ENCODE data around the gene CCDC88B.

CCDC88B gene

GRCh38 chr11:64372802-64373597 lies 33.0 kb downstream of the CCDC88B start (continued):
- TF ChIP-seq WT1 (tag by site-specific recombination; IDR thresholded peaks at IDR 0.05) (no peak), ZSCAN5A (tag by site-specific recombination; IDR thresholded peaks at IDR 0.05) (no peak), ZNF501 (tag by site-specific recombination; IDR thresholded peaks at IDR 0.05) (no peak), ZNF623 (tag by site-specific recombination; IDR thresholded peaks at IDR 0.05) (no peak)

- ChIA-PET POLR2A (interaction anchor here (1.2 kb wide), 1 partner anchor 56 kb away, joined by 4 read pairs; the partner anchor contains the start of gene PRDX5), CTCF (interaction anchor here (1.1 to 1.7 kb wide), 2 partner anchors 76 to 123 kb away, joined by 3 to 5 read pairs; partner anchors contain the start of gene PLCB3)
- H3K36me3 ChIP-seq (ENCODE audit: control insufficient read depth in 2 of 2, insufficient read depth in 1 of 2, low read length in 2 of 2): peaks cover 0 to 11% of the 10 kb centered on the region in 2 experiments; a peak in 1 of 3 replicates
- no peak for TF ChIP-seq ZNF426 (tag by site-specific recombination; IDR thresholded peaks at IDR 0.05)
- TF ChIP-seq ZNF558 (tag by site-specific recombination; IDR thresholded peaks at IDR 0.05): no peak
- no peak for TF ChIP-seq ZNF292 (tag by site-specific recombination; IDR thresholded peaks at IDR 0.05; ENCODE audit: borderline replicate concordance, low read depth)
- no peak for TF ChIP-seq SP2 (tag by site-specific recombination; IDR thresholded peaks at IDR 0.05)
- no peak for TF ChIP-seq BCL6B (tag by site-specific recombination; IDR thresholded peaks at IDR 0.05)
- TF ChIP-seq ZNF239 (tag by site-specific recombination; IDR thresholded peaks at IDR 0.05): no peak
- no peak for TF ChIP-seq ZNF433 (tag by site-specific recombination; IDR thresholded peaks at IDR 0.05; ENCODE audit: low read depth)
- no peak for TF ChIP-seq ATF2 (tag by site-specific recombination; IDR thresholded peaks at IDR 0.05; ENCODE audit: low read depth)
- no peak for TF ChIP-seq EGR2 (tag by site-specific recombination; IDR thresholded peaks at IDR 0.05; ENCODE audit: low read depth)
- TF ChIP-seq, protein P1, sequence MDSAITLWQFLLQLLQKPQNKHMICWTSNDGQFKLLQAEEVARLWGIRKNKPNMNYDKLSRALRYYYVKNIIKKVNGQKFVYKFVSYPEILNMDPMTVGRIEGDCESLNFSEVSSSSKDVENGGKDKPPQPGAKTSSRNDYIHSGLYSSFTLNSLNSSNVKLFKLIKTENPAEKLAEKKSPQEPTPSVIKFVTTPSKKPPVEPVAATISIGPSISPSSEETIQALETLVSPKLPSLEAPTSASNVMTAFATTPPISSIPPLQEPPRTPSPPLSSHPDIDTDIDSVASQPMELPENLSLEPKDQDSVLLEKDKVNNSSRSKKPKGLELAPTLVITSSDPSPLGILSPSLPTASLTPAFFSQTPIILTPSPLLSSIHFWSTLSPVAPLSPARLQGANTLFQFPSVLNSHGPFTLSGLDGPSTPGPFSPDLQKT (IDR thresholded peaks at IDR 0.05; ENCODE audit: borderline replicate concordance, low read depth, low read length): no peak
- TF ChIP-seq ZNF148 (tag by site-specific recombination; IDR thresholded peaks at IDR 0.05; ENCODE audit: borderline replicate concordance): no peak
- no peak for TF ChIP-seq ZNF488 (tag by site-specific recombination; IDR thresholded peaks at IDR 0.05)
- TF ChIP-seq ZNF76 (tag by site-specific recombination; IDR thresholded peaks at IDR 0.05; ENCODE audit: borderline replicate concordance, low read depth): no peak
- no peak for TF ChIP-seq ZNF626 (tag by site-specific recombination; IDR thresholded peaks at IDR 0.05)
- no peak for TF ChIP-seq ZNF843 (tag by site-specific recombination; IDR thresholded peaks at IDR 0.05)
- no peak for TF ChIP-seq SCRT1 (tag by site-specific recombination; IDR thresholded peaks at IDR 0.05; ENCODE audit: borderline replicate concordance)
- no peak for TF ChIP-seq ZNF223 (tag by site-specific recombination; IDR thresholded peaks at IDR 0.05)
- TF ChIP-seq ZFP37 (tag by site-specific recombination; IDR thresholded peaks at IDR 0.05): no peak
- TF ChIP-seq PRDM1 (tag by site-specific recombination; IDR thresholded peaks at IDR 0.05): no peak
- H3K4me1 ChIP-seq (ENCODE audit: control insufficient read depth, insufficient read depth, low read length): no peaks in the 10 kb centered on the region
- H3K4me3 ChIP-seq (ENCODE audit: low read depth, low read length): no peak overlapping the region
- no peaks in the 10 kb centered on the region for H3K9me3 ChIP-seq (ENCODE audit: control insufficient read depth, insufficient read depth, low read depth, low read length)
- H3K27ac ChIP-seq (ENCODE audit: extremely low read depth, low read depth, low read length): no peak overlapping the region
These were observed 33.6 kb downstream of the CCDC88B start for GRCh38 chr11:64373598-64373974.
